Ovary (tissue), 9 donors: ENCODE data around the gene SEMA3G. TPM values are rescaled to one million over a fixed set of nuclear protein-coding genes. Genes with fewer than 3 reads are reported as not detected.

ENCODE experiments used
- DNase-seq, 5 donors: peaks; one replicate each; pipeline ENCODE4 v3.0.0-alpha.2; 2019 to 2020
- H3K27ac ChIP-seq, 2 donors: fragments of 200-600 bp; one replicate each; pipeline versions ENCODE4 v1.5.1 to v1.8.0; 2019 to 2022
- H3K27me3 ChIP-seq: fragments of 200-600 bp; one replicate; pipeline ENCODE4 v1.8.0; 2022
- H3K36me3 ChIP-seq: fragments of 200-600 bp; sonication (generic); one replicate; pipeline ENCODE4 v1.5.1; 2019
- H3K4me1 ChIP-seq: one replicate; pipeline ENCODE4 v1.8.1; 2013; ENCODE audit warnings: mild to moderate bottlenecking, moderate library complexity; ENCODE audit not compliant: insufficient read depth
- H3K4me3 ChIP-seq: fragments of 200-600 bp; sonication (generic); one replicate; pipeline ENCODE4 v1.5.1; 2017
- H3K9me3 ChIP-seq, 2 donors: fragments of 200-600 bp in 1 of 2; sonication (generic) in 1 of 2; one replicate each; pipeline versions ENCODE4 v1.5.1 to v1.8.1; 2013 to 2019; ENCODE audit warnings: mild to moderate bottlenecking in 1 of 2, moderate library complexity in 1 of 2
- EP300 ChIP-seq: sonication (generic); formaldehyde crosslinking; IDR thresholded peaks from one replicate; pipeline ENCODE4 v1.6.1; 2017; ENCODE audit warnings: antibody characterized with exemption
- POLR2A ChIP-seq: fragments of 450-650 bp; IDR thresholded peaks from one replicate; pipeline ENCODE4 v1.6.1; 2017; ENCODE audit warnings: antibody characterized with exemption, mild to moderate bottlenecking, moderate library complexity
- WGBS, 3 donors: extraction: QIAGEN DNeasy Blood & Tissue Kit in 1 of 3; methylation state at CpG; one replicate each; pipeline versions ENCODE4 v1.1.5 to v1.1.7; 2013 to 2017; 5-methylcytosine and 5-hydroxymethylcytosine counted together
- intact Hi-C, 4 donors: fragments of 100-400 bp; cut with DNase I; formaldehyde crosslinking; loops; one replicate each; pipeline versions ENCODE4 v1.11.0 to v1.15.1; 2022 to 2023
- polyA plus RNA-seq, 2 donors: library from polyadenylated mRNA; stranded (reverse); fragments of 200-250 nt in 1 of 2; fragments of 350-450 nt in 1 of 2; fragmentation: Illumina TruSeq in 1 of 2; extraction: RNeasy Lipid Tissue Mini Kit (QIAGEN cat#74804) in 1 of 2; gene quantifications; one replicate each; pipeline ENCODE4 v1.2.3, GENCODE V29; 2013 to 2014
- total RNA-seq, 7 donors: library from RNA; depleted of rRNA in 2 of 7; stranded (reverse); fragments of >200 nt in 2 of 7; fragmentation: NEBNext Ultra II Directional in 3 of 7; extraction: Animal tissue kit (Norgen Biotek cat#: 25700) in 3 of 7; gene quantifications; one replicate each; pipeline versions ENCODE4 v1.1.0 to v1.2.4, GENCODE V29; 2016 to 2023
- TF ChIP-seq, protein P1 (sequence below), 3 donors: fragments of 450-650 bp in 2 of 3; fragments of 200-600 bp in 1 of 3; IDR thresholded peaks; one replicate each; pipeline versions ENCODE4 v1.5.1 to v1.8.0; 2016 to 2022; ENCODE audit warnings: antibody characterized with exemption in 3 of 3, mild to moderate bottlenecking in 1 of 3
- donor health status: DM: no; HTN: no; CAD: no; lungs with moderate emphysema.
- donor health status: DM: no; HTN: no; CAD: no.
- donor health status: Bipolar disorder and iron deficiency.
- donor health status: DM: yes; HTN: yes; CAD: no.
- donor health status: DM: no; HTN: no; CAD: no.
- donor health status: DM: yes; HTN: yes; CAD: no.

SEMA3G gene
- total and polyA plus RNA-seq, 9 donors: 1.5 to 12.3 (median 4.6) TPM

- Histone ChIP-seq H3K4me3 (no peak overlapping the region), H3K4me1 (peaks cover 10% of the 10 kb centered on the region), H3K9me3 (no peaks in the 10 kb centered on the region), H3K27ac (no peak overlapping the region), H3K27me3 (no peaks in the 10 kb centered on the region), H3K36me3 (no peaks in the 10 kb centered on the region)
- 77 to 81% (median 78%) methylated on average over 4 of the region's 4 CpGs for WGBS, 3 donors
- peak in 1 of 5 donors; percentile 23 for DNase-seq
- intact Hi-C loops: loop anchor here in 1 of 4 donors (10.0 kb wide), 1 partner anchor 502 kb away; no protein-coding TSS in a partner anchor
- TF ChIP-seq EP300 (no peak), POLR2A (no peak)
- TF ChIP-seq, protein P1, sequence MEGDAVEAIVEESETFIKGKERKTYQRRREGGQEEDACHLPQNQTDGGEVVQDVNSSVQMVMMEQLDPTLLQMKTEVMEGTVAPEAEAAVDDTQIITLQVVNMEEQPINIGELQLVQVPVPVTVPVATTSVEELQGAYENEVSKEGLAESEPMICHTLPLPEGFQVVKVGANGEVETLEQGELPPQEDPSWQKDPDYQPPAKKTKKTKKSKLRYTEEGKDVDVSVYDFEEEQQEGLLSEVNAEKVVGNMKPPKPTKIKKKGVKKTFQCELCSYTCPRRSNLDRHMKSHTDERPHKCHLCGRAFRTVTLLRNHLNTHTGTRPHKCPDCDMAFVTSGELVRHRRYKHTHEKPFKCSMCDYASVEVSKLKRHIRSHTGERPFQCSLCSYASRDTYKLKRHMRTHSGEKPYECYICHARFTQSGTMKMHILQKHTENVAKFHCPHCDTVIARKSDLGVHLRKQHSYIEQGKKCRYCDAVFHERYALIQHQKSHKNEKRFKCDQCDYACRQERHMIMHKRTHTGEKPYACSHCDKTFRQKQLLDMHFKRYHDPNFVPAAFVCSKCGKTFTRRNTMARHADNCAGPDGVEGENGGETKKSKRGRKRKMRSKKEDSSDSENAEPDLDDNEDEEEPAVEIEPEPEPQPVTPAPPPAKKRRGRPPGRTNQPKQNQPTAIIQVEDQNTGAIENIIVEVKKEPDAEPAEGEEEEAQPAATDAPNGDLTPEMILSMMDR (IDR thresholded peaks at IDR 0.05): no peak
Measured at GRCh38 chr3:52432691-52433141, 12.2 kb downstream of the SEMA3G start.

- DNase-seq: peak in 1 of 5 donors; percentile 12
- no peak overlapping the region for H3K27ac ChIP-seq
- H3K9me3 ChIP-seq: no peaks in the 10 kb centered on the region
- no peak for TF ChIP-seq POLR2A
- TF ChIP-seq EP300: no peak
- TF ChIP-seq, protein P1 (IDR thresholded peaks at IDR 0.05): no peak
- WGBS, 3 donors: 88 to 92% (median 89%) methylated on average over 6 of the region's 6 CpGs
- intact Hi-C loops: loop anchor here in 1 of 4 donors (10.0 kb wide), 1 partner anchor 503 kb away; no protein-coding TSS in a partner anchor
- no peaks in the 10 kb centered on the region for H3K36me3 ChIP-seq
- no peaks in the 10 kb centered on the region for H3K27me3 ChIP-seq
- H3K4me3 ChIP-seq: no peak overlapping the region
- H3K4me1 ChIP-seq: peaks cover 10% of the 10 kb centered on the region
Measured at GRCh38 chr3:52432225-52432624, 12.7 kb downstream of the SEMA3G start.

GRCh38 chr3:52431459-52432223 lies 13.3 kb downstream of the SEMA3G start:
- Histone ChIP-seq H3K36me3 (no peaks in the 10 kb centered on the region), H3K4me3 (no peak overlapping the region), H3K9me3 (no peaks in the 10 kb centered on the region), H3K4me1 (peaks cover 8% of the 10 kb centered on the region), H3K27ac (no peak overlapping the region), H3K27me3 (no peaks in the 10 kb centered on the region)
- DNase-seq: peak in 3 of 5 donors; percentile 9 to 34 (median 13)
- whole genome bisulfite sequencing, 3 donors: 74 to 78% (median 75%) methylated on average over 10 of the region's 10 CpGs
- TF ChIP-seq, protein P1 (IDR thresholded peaks at IDR 0.05): no peak
- TF ChIP-seq EP300: no peak
- no peak for TF ChIP-seq POLR2A
- intact Hi-C loops: loop anchor here in 1 of 4 donors (10.0 kb wide), 1 partner anchor 503 kb away; no protein-coding TSS in a partner anchor

DNA sequence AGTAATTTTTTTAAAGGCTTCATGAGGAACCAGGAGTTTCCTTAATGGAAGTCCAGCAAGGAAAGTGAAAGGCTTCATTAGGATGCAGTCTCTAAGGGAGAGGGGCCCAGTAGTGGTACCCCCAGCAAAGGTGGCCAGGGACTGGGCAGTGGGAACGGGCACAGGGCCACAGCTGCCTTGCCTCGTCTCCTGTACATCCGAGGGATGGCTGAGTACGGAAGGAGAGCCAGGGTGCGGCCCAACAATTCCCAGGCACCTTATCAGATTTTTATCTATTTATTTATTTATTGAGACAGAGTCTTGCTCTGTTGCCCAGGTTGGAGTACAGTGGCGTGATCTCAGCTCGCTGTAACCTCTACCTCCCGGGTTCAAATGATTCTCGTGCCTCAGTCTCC lies 14.5 kb downstream of the SEMA3G start:
- intact Hi-C loops: loop anchor here in 1 of 4 donors (10.0 kb wide), 1 partner anchor 504 kb away; no protein-coding TSS in a partner anchor
- WGBS, 3 donors: 93% methylated on average over 9 of the region's 9 CpGs
- no peak overlapping the region for H3K27ac ChIP-seq
- H3K36me3 ChIP-seq: no peaks in the 10 kb centered on the region
- no peaks in the 10 kb centered on the region for H3K9me3 ChIP-seq
- H3K4me3 ChIP-seq: no peak overlapping the region
- no peak for TF ChIP-seq POLR2A
- TF ChIP-seq, protein P1 (IDR thresholded peaks at IDR 0.05): no peak
- TF ChIP-seq EP300: no peak
- peaks cover 6% of the 10 kb centered on the region for H3K4me1 ChIP-seq
- H3K27me3 ChIP-seq: no peaks in the 10 kb centered on the region
- DNase-seq: peak in 1 of 5 donors; percentile 11
